ENCODE results near the gene RUFY1. TPM values are rescaled to one million over a fixed set of nuclear protein-coding genes. Genes with fewer than 3 reads are reported as not detected.

Gene RUFY1
- total and polyA plus RNA-seq, 2 of the 13 experiments (the other 11 are each of a cell fraction or from before 2014, with no cell fraction given): 19.9 to 31.9 TPM

- TF ChIP-seq ZNF543 (CRISPR knock-in tag; IDR thresholded peaks at IDR 0.05) (no peak), ZNF766 (CRISPR knock-in tag; IDR thresholded peaks at IDR 0.05; ENCODE audit: borderline replicate concordance) (no peak), ZNF75D (CRISPR knock-in tag; IDR thresholded peaks at IDR 0.05; ENCODE audit: borderline replicate concordance) (no peak), EZH2 (conservative IDR thresholded peaks at IDR 0.05; ENCODE audit: low read depth, low read length) (no peak), HNRNPUL1 (IDR thresholded peaks at IDR 0.05; ENCODE audit: low read depth, low read length) (no peak), GPN1 (CRISPR knock-in tag; IDR thresholded peaks at IDR 0.05; ENCODE audit: borderline replicate concordance) (no peak)
Measured at GRCh38 chr5:179595916-179596315, 45.6 kb downstream of the RUFY1 start (continued).

- no TSS peak for BruUV-seq (replicated peaks)
- Histone ChIP-seq H3K36me3 (replicated peaks in 1 of 2; ENCODE audit: control insufficient read depth in 1 of 2, insufficient read depth in 2 of 2, low read length in 2 of 2) (peaks cover 25 to 54% of the 10 kb centered on the region in 2 experiments), H2AFZ (ENCODE audit: low read length) (no peak overlapping the region), H3K9ac (ENCODE audit: insufficient read depth, low read depth, low read length) (no peak overlapping the region), H3K4me2 (ENCODE audit: low read depth, low read length) (no peak overlapping the region), H3K4me3 (replicated peaks in 1 of 3; ENCODE audit: insufficient read depth in 1 of 3, low read depth in 2 of 3, low read length in 3 of 3) (no peak overlapping the region), H3K27me3 (ENCODE audit: control insufficient read depth in 1 of 2, insufficient read depth in 2 of 2, low read length in 2 of 2) (no peaks in the 10 kb centered on the region), H4K20me1 (ENCODE audit: insufficient read depth, low read length) (no peaks in the 10 kb centered on the region), H3K4me1 (ENCODE audit: insufficient read depth, low read length) (no peaks in the 10 kb centered on the region), H3K9me3 (ENCODE audit: low read length) (no peaks in the 10 kb centered on the region), H3K27ac (ENCODE audit: extremely low read length, insufficient read depth, low read length) (no peak overlapping the region), H3K79me2 (ENCODE audit: insufficient read depth, low read length) (no peaks in the 10 kb centered on the region)
- ChIA-PET POLR2A (interaction anchor here (0.5 to 1.2 kb wide), 2 partner anchors 13 to 27 kb away, joined by 3 read pairs; partner anchors contain the start of gene HNRNPH1), CTCF (ENCODE audit: low intra/inter-chr PET ratio, low total read pairs) (no interaction called here)
- 97% methylated on average over 10 of the region's 13 CpGs for WGBS (ENCODE audit: low lambda C conversion rate)
- in situ Hi-C loops (cut with HindIII; ENCODE audit: extremely low pct_ligation_motif_present, low pct_unique_long_range_greater_than_20kb): no loop called here
- DNase-seq (ENCODE audit: low spot score) (no peak), ATAC-seq (no peak), FAIRE-seq (no peak)
- intact Hi-C loops (cut with micrococcal nuclease; ENCODE audit: unreplicated experiment): no loop called here
- no peak for TF ChIP-seq RCOR2 (CRISPR knock-in tag; IDR thresholded peaks at IDR 0.05)
- TF ChIP-seq SMAD1 (CRISPR knock-in tag; IDR thresholded peaks at IDR 0.05; ENCODE audit: borderline replicate concordance, low read depth): no peak
- TF ChIP-seq ZNF224 (CRISPR knock-in tag; IDR thresholded peaks at IDR 0.05): no peak
- no peak for TF ChIP-seq MIXL1 (CRISPR knock-in tag; IDR thresholded peaks at IDR 0.05)
- TF ChIP-seq ZNF605 (CRISPR knock-in tag; IDR thresholded peaks at IDR 0.05): no peak
- TF ChIP-seq SCMH1 (CRISPR knock-in tag; IDR thresholded peaks at IDR 0.05; ENCODE audit: borderline replicate concordance): no peak
- no peak for TF ChIP-seq PBX3 (CRISPR knock-in tag; IDR thresholded peaks at IDR 0.05; ENCODE audit: borderline replicate concordance)
- no peak for TF ChIP-seq ZNF839 (CRISPR knock-in tag; IDR thresholded peaks at IDR 0.05; ENCODE audit: borderline replicate concordance)
- TF ChIP-seq STAT5B (CRISPR knock-in tag; IDR thresholded peaks at IDR 0.05): no peak
- no peak for TF ChIP-seq ZSCAN9 (CRISPR knock-in tag; IDR thresholded peaks at IDR 0.05; ENCODE audit: borderline replicate concordance)
- TF ChIP-seq ZBTB3 (CRISPR knock-in tag; IDR thresholded peaks at IDR 0.05; ENCODE audit: borderline replicate concordance, low read depth): no peak
- no peak for TF ChIP-seq ZNF567 (CRISPR knock-in tag; IDR thresholded peaks at IDR 0.05; ENCODE audit: borderline replicate concordance)
- no peak for TF ChIP-seq JUNB (CRISPR knock-in tag; IDR thresholded peaks at IDR 0.05; ENCODE audit: borderline replicate concordance)
- no peak for TF ChIP-seq MXD3 (CRISPR knock-in tag; IDR thresholded peaks at IDR 0.05)
- no peak for TF ChIP-seq KLF15 (CRISPR knock-in tag; IDR thresholded peaks at IDR 0.05; ENCODE audit: borderline replicate concordance)
- no peak for TF ChIP-seq ARHGAP35 (CRISPR knock-in tag; IDR thresholded peaks at IDR 0.05; ENCODE audit: borderline replicate concordance)
- no peak for TF ChIP-seq ZNF569 (CRISPR knock-in tag; IDR thresholded peaks at IDR 0.05; ENCODE audit: borderline replicate concordance)
- TF ChIP-seq MLX (CRISPR knock-in tag; IDR thresholded peaks at IDR 0.05): no peak
- TF ChIP-seq ELF3 (CRISPR knock-in tag; IDR thresholded peaks at IDR 0.05): no peak
Measured at GRCh38 chr5:179596421-179596820, 46.1 kb downstream of the RUFY1 start.
